Activated naive CD4-positive, alpha-beta T cell treated with anti-CD3 and anti-CD28 coated beads, Interleukin-2, amount 50 U/mL, for 16 hours (primary cell): ENCODE data around the gene NSMCE1.
"Not testable (repeated sequence)": the region's sequence is repeated elsewhere in the genome, so short reads cannot be mapped to it uniquely, and the experiment has no call there.

Experiments used
- DNase-seq: peaks from one replicate; pipeline ENCODE4 v3.0.0-alpha.2; 2020

Gene NSMCE1

GRCh38 chr16:27211026-27211425 is 57.5 kb downstream of the NSMCE1 start:
- no peak for DNase-seq

DNA sequence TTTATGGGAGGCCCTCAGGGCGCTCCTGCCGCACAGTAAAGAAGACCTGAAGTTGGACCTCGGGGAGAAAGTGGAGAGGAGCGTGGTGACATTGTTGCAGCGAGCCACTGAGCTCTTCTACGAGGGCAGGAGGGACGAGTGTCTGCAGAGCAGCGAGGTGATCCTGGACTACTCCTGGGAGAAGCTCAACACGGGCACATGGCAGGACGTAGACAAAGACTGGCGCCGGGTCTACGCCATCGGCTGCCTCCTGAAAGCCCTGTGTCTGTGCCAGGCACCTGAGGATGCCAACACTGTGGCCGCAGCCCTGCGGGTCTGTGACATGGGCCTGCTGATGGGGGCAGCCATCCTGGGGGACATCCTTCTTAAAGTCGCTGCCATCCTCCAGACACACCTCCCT is 58.4 kb downstream of the NSMCE1 start:
- DNase-seq, result no peak

DNA sequence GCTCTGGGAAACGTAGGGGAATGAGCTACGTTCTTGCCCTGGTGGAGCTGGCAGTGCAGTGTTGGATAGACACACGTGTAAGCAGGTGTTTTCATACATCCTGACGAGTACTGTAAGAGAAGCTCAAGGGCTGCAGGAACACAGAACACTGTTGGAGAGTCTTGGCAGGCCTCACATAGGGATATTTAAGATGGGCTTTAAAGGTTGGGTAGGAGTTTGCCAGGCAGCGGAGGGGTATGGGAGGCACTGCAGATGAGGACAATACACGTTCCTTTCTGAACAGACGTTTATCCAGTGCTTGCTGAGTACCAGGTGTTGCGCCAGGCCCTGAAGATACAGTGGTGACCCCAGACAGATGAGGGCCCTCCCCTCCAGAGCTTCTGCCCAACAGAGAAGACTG is 59.0 kb downstream of the NSMCE1 start:
- DNase-seq, result no peak

- no peak for DNase-seq
Measured at GRCh38 chr16:27208796-27209195, 59.8 kb downstream of the NSMCE1 start.

GRCh38 chr16:27208081-27208680 is 60.4 kb downstream of the NSMCE1 start:
- DNase-seq, result no peak

DNA sequence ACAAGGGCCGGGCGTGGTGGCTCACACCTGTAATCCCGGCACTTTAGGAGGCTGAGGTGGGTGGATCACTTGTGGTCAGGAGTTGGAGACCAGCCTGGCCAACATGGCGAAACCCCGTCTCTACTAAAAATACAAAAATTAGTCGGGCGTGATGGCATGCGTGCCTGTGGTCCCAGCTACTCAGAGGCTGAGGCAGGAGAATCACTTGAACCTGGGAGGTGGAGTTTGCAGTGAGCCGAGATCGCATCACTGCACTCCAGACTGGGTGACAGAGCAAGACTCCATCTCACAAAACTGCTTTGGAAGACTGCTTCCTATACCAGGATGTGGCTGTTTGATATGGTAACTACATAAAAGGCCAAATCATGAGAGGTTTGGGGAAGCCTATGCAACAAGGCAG is 61.5 kb downstream of the NSMCE1 start:
- not testable (repeated sequence) for DNase-seq

DNA sequence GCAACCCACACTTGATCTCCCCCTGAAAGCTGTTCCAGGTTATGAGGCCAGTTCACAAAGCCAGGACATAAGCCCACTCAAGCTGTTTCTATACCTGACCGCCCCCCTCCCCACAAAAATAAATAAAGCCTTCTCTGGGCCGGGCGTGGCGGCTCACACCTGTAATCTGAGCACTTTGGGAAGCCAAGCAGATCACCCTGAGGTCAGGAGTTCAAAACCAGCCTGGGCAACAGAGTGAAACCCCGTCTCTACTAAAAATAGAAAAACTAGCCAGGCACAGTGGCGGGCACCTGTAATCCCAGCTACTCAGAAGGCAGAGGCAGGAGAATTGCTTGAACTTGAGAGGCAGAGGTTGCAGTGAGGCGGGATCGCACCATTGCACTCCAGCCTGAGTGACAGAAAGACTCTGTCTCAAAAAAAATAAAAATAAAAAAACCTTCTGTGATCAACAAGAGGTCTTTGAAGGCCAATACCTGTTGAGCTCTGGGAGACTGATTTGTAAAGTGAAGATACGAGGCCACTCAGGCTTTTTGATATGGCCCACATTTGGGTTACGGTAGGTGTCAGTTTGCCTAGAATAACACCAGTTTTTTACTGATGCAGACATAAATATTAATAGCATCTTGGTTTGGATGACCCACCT is 63.0 kb downstream of the NSMCE1 start:
- DNase-seq, result no peak

DNA sequence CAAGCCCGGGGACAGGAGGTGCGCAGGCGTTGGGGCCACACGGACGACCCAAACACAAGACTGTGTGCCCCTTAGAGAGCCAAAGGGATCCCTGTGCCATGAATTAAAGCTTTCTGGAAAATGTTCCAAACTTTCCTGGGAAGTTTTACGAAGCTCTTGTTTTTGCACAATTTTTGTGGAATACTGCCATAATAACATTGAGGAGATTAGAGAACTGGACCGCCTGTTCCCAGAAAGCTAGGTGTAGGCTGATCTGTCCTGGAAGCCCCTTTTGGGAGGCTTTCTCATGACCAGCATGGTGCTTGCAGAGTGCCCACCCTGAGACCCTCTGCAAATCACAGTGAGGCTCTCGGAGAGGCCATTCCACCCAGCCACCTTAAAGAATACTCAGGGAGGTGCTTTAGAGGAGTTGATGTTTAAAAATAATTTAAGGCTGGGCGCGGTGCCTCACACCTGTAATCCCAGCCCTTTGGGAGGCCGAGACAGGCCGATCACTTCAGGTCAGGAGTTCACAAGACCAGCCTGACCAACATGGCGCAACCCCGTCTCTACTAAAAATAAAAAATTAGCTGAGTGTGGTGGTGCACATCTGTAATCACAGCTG is 64.2 kb downstream of the NSMCE1 start:
- DNase-seq, result no peak

- DNase-seq, result peak; percentile 99
Measured at GRCh38 chr16:27203507-27204311, 64.9 kb downstream of the NSMCE1 start, which contains the start of gene KDM8. Gene KDM8, plus strand, starts transcription at chr16:27203526. Its CDS starts 6,598 bp downstream, at chr16:27210124.

GRCh38 chr16:27202923-27203506 is 65.6 kb downstream of the NSMCE1 start:
- DNase-seq, result peak; percentile 93

DNA sequence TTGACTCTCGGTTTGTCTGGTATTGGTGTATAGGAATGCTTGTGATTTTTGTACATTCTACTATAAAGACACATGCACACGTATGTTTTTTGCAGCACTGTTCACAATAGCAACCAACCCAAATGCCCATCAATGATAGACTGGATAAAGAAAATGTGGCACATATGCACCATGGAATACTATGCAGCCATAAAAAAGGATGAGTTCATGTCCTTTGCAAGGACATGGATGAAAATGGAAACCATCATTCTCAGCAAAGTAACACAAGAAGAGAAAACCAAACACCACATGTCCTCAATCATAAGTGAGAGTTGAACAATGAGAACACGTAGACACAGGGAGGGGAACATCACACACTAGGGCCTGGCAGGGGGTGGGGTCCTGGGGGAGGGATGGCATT is 67.7 kb downstream of the NSMCE1 start:
- DNase-seq, result not testable (repeated sequence)

- no peak for DNase-seq
Measured at GRCh38 chr16:27199736-27200135, 68.8 kb downstream of the NSMCE1 start.

DNA sequence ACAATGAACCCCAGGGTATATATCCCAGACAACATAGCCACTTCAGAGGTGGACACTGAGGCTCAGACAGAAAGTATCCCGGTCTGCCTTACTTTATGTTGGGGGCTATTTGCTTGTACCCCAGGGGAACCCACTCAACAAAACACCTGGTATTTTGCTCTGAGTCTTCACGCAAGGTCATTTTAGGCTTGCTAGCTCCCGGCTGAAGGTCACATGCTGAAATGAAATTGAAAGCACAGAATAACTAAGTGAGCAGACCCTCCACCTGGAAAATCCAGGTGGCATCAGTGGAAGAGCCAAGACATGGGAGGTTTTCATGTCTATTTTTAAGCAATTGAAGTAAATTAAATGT is 69.4 kb downstream of the NSMCE1 start:
- no peak for DNase-seq

DNA sequence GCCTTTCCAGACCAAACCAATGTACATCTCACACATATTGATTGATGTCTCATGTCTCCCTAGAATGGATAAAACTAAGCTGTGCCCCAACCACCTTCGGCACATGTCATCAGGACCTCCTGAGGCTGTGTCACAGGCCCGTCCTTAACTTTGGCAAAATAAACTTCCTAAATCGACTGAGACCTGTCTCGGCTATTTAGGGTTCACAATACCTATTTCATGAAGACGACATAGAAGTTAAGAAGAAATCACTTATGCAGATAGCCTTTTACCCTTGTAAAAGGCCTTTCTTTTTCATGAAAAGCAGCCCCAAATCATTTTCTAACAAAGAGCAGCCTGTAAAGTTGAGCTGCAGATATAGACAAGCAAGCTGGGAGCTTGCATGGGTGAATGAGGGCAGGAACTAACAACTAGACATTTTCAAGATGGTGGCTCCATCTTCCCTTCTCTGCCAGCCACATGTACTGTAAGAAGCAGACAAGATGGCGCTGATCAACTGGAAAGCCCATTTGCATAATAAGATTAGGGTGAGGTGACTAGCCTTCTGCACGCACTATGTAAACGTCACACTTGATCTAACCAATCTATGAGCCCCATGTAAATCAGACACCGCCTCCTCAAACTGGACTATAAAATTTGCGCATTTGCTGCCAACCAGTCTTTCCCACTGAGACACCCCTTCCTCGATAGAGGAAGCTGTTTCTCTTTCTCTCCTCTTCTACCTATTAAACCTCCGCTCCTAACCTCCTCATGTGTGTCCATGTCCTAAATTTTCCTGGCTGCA is 69.9 kb downstream of the NSMCE1 start:
- DNase-seq, result no peak

DNA sequence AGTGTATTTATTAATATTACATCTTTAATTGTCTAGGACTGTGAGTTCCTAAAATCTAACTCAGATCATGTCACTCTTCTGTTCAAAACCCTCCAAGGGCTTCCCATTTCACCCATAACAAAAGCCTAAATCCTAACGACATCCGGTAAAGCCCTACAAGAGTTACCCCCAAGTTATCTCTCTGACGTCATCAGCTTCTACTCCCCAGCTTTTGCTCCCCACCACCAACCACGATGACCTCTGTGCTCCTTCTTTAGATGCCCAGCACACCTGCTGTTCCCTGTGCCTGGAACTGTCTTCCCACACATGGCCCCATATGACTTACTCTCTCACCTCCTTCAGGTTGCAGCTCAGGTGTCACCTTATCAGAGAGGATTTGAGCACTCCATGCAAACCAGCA is 71.6 kb downstream of the NSMCE1 start:
- no peak for DNase-seq

GRCh38 chr16:27195941-27196595 is 72.5 kb downstream of the NSMCE1 start:
- no peak for DNase-seq

DNA sequence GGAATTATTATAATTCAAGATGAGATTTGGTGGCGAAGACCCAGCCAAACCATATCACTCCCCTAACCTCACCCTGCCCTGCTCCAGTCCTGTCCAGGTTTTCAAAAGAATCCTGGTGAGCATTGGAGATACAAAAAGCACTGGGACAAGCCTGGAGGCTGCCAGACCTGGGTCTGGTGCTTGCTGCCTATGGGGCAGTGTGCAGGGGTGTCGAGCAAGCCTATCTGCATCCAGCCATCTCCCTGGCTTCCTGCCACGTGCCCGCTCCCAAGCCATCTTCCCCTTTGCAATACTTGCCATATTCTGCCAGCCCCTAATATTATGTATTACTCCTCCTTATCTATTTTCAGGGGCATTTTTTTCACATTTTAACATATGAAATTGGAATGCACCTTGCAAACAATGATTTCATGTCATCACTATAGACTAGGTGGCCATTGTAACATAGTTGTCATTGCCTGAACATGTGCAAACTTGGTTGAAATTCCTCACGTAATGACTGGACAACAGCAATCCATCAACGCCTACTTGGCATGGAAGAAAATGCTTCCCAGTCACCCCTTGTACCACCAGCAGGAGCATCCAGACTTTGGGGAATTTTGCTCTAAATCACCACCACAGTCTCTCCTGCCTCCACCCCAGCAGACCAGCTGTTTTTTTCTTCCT is 73.4 kb downstream of the NSMCE1 start:
- no peak for DNase-seq

DNA sequence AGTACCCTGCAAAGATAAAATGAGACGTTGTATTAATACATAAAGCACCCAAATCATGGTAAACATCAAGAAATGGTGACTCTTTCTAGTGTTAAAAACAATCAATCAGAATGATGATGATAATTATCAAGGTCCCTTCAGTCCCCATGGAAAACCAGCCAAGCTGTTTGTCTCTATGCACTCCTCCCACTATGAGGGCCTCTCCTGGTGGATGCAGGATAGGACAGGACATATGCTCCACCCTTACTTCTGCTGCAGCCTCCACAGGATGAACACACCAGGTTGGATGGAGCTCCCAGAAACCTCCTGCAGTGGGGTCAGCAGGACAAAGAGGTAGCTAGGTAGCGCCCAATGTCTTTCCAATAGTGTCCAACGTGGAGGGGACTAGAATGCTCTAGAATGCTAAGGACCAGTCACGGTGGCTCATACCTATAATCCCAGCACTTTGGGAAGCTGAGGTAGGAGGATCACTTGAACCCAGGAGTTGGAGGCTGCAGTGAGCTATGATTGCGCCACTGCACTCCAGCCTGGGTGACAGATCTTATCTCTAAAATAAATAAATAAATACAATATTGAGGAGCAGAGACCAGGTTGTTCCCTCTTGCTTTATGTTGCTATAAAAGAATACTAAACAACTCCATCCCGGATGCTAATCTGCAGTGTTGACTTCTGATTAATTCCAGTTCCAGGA is 75.1 kb downstream of the NSMCE1 start:
- DNase-seq, result no peak

GRCh38 chr16:27191352-27191924 is 77.1 kb downstream of the NSMCE1 start:
- DNase-seq, result no peak

DNA sequence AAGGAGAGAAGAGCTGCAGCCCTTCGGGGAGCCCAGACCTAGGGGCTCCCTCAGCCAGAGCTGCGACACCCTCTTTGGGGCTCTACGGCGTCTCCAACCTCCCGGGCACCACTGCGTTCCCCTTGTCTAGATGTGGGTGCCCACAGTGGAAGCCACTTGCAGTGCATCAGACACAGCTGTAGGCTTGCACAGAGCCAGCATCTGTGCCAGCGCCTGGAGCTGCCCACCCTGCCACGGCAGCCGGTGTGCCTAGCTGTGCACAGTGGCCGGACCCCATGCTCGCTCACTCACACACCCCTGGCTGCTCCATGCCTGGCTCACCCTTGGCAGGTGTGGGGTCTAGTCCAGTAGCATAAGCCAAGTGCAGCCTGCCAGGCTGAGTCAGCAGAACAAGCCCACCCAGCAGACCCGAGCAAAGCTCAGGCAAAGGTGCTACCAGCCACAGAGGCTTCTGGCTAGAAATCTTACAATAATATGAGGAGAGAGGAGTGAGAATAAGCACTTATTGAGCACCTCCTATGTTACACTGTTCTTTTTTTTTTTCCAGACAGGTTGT is 78.2 kb downstream of the NSMCE1 start:
- DNase-seq, result no peak
